HG02970 (cell line): ENCODE results near the gene NISCH.

Source experiments
- ATAC-seq: cut with Tn5 transposase; IDR thresholded peaks from one replicate; pipeline ENCODE4 v1.9.1; 2021; ENCODE audit warnings: mild to moderate bottlenecking, moderate library complexity, moderate number of reproducible peaks; ENCODE audit not compliant: unreplicated experiment, low FRiP score

NISCH gene

DNA sequence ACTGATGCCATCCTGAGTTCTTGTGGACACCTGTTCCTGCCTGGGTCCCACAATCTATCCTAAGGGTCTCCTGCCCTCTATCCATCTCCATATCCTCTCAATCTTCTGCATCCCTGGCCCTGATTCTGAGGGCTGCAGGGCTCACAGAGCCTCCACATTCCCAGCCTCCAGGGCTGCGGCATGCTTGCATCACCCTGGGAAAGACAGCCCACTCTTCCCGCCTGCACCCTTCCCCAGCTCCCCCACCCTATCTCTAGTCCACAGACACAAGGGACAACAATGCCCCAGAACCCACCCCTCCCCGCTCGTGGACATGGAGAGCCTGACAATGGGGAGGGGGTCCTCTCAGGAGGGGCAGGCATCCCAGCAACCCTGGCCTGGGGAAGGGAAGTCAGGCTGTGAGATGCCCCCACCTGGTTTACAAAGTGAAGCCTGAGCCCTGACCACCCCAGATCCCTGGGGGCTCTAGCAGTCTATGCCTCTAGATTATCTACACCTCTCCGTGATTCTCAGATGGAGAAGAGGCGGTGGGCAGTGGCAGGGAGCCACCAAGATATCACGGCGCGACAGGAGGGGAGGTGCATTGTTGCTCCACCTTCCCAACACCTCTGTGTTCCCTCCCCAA lies 20.8 kb upstream of the NISCH start:
- ATAC-seq, result no peak

DNA sequence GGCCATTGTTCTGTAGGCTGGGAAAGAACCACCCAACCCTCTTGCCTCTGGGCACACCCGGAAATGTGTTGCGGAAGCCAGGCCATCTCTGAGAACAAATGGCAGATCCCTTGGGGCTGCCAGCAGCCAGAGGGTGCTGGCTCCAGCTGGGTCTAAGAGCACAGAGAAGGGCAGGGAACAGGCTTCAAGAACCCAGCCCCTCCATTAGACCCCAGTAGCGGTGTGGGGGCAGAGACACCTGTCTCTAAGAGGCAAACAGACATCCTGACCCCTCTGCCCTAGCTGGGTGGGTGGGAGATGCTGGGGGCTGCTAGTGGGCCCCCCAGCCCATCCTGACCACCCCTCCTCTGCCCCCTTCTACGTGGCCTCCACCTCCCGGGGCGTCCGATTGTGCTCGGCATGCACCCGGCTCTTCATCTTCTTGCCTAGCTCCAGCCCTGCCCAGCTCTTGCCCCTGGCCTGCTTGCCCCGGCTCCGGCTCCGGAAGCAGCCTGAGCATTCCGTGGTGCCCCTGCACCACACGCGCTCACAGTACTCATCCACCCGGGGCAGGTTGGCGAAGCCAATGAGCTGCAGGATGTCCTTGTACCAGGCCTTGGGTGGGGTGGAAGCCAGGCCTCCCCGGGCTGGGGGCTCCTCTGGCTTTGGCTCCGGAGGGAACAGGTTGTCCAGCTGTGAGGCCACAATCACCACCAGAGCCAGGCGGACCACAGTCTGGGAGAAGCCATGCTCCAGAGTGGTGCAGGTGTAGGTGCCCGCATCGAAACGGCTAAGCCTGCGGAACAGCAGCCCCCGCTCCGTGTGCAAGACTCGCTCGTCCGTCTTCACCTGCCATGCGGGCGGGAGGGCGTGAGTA lies 19.9 kb upstream of the NISCH start:
- no peak for ATAC-seq

DNA sequence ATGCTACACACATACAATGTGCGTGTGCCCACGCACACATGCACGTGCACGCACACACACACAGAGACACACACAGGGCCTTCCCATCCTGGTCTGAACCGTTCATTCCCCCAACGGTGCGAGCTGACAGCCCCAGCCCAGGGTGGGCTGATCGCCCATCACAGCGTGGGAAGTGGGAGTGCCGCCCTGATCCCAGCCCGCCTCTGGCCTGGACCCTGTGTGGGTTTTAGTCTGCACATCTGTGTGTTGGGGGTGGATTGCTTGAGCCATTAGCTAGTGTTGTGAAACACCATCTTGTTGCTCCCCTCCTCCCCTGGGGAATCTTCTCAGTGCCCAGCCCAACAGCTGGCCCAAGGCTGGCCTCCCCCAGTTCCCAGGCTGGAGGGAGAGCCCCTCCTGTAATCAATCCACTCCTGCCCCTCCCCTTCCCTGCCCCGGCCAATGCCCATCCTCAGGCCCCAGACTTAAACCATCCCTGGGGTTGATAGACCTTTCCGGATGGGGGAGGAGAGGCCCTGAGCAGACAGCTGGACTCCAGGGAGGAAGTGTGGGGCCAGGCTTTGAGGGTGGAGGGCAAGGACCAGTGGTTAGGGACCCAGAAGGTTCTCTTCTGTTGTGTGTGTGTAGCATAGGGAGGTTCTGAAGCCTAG lies 18.8 kb upstream of the NISCH start:
- ATAC-seq, result no peak

DNA sequence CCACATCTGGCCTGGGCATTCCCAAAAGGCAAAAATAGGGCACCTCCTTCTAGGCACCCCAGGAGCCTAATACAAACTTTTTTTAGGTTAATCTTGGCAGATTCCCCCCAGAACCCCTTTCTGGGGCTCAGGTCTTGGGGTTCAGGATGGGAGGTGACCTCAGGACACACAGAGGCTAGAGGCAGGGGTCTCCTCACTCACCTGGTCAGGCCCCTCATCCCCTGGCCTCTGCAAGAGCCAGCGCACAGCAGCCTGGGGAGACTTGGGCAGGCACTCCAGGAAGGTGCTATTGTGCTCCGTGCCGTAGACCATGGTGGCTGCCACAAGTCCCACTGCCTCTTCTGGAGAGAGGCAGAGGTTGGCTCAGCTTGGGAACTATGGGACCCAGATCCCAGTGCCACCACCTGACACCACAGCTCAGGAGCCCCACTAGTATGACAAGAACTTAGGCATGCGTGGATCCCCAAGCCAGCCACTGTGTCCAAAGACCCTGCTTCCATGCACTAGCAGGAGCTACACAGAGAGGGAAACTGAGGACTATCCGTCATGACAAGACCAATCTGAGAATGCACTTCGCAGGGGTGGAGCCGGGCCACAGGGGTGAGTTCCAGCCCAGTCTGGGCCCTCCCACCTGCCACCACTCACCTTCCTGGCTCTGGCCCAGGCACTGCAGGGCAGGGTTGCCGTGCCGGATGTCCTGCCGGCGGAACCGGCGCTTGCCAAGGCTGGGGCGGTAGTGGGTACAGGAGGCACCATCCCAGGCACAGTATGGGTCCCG lies 17.9 kb upstream of the NISCH start:
- ATAC-seq, result no peak

DNA sequence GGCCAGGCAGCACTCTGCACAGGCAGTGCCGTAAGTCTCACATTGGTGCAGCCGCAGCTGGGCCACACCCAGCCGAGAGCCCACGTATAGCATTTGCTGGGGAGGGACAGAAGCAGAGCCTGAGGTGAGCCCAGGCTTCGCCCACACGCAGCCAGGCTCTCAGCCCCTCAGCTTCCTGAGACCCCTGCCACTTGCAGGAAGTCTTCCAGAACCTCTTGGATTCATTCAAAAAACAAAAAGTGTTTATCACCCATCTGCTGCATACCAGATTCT lies 17.4 kb upstream of the NISCH start:
- ATAC-seq, result no peak

DNA sequence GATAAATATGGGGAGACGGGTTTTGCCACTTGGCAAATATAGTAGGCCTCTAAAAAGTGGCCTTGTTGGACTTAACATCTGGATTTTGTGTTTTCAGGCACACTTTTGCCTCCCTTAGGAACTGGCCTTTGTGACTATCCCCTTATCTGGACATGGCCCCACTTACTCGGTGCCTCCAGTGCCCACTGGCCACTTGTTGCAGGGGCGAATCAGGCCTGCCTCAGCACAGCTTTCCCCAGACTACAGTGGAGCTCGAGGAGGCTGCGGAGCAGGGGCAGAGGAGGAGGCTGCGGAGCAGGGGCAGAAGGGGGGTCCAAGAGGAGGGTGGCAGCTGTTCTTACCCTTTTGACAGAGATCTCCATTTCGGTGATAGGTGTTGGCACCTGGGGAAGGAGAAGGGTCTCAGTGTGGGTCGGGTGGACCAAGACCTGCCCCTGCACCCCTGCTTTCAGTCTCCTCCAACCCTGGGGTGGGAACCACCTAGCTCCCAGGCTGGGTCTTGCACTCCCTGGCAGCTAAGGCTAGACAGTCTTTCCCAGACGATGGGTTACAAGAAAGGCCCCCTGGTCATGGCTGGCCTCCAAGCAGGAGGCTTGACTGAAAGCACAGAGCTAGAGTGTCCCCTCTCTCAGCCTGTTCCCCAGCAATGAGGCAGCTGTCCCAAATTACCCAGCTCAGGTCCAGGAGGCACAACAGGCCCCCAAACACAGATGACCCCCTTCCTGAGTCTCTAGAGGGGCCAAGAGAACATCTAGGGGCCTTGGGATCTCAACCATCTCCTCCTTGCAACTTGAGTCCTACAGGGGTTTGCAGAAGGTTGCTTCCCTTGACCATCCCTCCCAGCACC lies 16.6 kb upstream of the NISCH start:
- no peak for ATAC-seq

DNA sequence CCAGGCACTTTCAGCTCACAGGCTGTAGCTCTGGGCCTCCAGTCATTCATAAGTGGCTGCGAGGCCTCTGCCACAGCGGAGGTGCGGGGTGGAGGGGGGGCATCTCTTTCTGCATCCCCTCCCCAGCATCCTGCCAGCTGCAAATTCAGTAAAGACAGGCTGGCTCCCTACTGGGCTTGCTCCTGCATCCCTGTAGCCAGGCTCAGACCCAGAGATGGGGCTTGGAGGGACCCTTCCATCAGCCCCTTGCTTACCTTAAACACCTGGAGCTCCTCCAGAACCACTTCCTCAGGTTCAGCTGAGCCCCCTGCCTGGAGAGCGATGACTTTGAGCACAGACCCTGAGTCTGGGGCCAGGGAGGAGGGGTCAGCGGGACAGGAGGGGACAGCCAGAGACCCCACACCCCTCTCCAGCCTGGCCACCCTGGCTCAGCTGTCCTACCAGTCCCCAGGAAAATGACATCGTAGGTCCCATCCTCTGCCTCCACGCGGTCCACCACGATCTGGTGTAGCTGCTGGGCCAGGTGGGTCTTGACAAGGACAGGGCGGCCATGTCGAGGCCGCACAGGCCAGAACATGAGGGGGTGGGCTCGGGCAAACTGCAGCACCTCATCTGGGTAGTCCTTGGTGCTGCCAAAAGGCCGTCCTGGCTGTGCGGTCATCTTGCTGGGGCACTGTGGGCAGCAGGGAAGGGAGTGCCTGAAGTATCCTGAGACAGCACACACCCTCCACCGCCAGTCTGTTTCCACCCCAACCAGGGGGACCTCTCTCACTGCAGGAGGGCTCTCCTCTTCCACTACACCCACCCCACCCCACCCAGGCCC lies 15.8 kb upstream of the NISCH start:
- ATAC-seq, result no peak

DNA sequence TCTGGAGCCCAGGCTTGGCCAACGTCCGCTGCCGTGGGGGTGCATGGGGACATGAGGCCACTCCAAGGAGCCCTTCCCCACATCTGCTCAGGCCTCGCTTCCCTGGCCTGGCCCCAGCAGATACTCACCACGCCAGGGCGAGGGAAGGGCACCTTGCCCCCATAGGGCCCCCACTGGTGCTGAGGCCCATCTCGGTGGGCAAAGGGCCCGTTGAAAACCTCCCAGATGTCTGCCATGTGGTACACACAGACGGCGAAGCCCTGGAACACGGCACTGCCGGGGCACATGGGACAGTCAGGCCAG lies 15.2 kb upstream of the NISCH start:
- ATAC-seq, result no peak

DNA sequence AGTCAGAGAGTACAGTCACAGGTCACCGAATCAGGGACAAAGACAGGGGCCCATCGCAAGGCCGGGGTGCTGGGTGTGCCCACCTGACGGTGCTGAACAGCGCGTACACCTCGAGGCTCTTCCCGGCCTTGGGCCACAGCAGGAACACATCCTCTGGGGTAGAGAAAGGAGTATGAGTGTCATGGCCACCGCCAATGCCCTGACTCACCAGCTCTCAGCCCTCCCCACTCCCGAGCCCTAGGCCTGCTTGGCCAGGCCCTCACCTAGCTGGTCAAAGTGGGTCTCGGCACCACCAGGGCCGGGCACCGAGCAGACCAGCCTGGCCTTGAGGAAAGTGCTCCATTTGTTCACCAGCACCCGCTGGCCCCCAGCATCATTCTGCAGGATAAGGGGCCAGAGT lies 14.7 kb upstream of the NISCH start:
- no peak for ATAC-seq

DNA sequence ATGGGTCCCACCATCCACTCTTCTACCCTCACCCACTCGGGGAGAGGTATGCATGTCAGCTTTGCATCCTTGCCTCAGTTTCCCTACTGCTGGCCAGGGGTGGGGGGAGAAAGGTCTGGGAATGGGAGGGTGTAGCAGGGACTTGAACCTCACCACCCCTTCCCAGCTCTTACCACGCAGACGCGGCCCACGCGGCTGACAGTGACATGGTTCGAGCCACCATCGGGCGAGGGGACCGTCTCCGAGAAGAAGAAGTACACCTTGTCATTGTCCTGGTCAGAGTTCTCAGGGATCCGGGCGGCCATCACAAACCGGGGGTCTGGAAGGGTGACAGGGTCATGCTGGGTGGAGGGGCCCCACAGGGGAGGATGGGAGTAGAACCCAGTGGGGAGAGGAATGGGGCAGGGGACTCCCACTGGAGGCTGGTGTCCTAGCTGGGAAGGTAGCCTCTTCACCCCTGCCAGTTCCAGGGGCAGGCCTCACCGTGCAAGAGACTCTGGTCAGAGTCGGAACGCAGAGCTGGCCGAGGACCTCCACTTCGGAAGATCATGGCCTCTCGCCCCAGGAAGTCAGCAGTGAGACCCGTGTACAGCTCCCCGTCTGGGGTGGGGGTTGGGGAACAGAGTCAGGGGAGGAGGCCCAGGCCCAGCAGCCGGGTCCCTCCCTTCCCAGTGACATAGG lies 14.2 kb upstream of the NISCH start:
- ATAC-seq, result no peak

DNA sequence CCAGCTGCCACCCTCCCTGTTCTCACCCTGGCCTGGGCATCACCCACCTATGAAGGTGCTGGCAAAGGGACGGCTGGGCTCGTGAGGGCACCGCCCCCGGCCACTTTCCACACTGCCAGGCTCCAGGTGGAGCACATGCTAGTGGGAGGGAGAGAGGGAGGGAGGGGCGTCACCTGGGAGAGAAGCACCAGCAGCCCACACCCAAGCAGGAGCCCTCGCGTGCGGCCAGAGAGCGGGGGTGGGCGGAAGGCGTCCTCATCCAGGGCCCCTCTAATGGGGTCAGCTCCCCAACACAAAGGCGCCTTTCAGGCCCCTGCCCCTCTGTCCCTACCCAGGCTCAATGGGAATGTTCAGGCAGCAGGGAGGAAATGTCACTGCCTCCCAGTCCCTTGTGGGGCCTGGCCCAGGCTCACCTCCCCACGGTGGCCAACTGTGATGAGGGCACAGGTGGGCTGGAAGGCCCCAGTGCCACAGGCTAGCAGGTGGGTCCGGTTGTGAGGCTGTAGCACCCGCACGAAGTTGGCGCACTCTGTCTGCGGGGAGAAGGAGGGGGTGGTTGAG lies 13.6 kb upstream of the NISCH start:
- ATAC-seq, result no peak

DNA sequence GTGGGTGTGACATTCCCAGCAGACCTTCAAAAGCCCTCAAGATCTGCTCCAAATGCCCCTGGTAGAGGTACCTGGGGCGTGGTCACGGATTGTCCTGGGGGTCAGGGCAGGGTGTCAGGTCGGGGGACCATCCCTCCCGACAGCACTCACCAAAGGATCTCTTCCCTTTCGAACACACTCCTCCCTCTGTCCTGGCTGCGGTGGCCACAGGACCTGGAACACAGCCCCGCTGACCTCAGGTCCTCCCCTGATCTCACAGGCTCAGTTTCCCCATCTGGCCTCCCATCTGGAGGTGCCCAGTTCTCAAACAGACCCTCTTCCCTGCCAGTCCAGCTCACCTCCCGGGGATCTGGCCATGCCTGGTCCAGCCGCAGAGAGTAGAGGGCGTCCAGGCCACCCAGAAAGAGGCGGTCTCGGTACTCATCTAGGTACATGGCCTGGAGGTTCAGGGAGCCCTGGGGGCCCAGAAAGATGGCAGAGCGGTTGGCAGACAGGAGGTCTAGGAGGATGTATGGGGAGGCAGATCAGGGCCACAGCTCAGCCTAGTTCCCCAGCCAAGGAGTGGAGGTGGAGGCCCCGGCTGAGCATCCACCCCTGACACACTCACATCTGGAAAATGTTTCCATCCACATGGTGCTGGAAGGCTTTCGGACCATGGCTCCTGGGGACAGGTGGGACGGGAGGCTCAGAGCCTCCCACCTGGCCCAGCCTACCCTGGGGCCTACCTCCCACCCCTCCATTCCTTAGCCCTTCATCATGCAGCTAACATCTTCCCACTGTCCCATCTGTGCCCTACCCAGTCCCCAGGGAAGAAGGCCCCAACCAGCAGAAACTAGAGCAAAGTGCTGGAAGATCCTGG lies 12.8 kb upstream of the NISCH start:
- no peak for ATAC-seq

DNA sequence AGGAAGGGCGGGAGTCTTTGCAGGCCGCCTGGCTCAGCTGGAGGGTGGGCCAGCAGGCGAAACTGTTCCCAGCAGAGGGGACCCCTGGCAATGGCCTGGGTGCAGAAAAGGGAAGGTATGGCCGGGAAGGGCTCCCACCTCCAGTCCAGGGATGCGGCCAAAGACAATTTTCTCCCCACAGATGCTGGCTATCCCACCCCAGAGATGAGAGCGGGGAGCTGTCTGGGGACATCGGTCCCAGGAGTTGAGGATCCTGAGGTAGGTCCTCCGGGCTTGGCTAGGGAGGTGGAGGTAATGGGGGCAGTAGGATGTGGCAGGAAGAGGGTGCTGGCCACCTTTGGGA lies 12.2 kb upstream of the NISCH start:
- ATAC-seq, result no peak

DNA sequence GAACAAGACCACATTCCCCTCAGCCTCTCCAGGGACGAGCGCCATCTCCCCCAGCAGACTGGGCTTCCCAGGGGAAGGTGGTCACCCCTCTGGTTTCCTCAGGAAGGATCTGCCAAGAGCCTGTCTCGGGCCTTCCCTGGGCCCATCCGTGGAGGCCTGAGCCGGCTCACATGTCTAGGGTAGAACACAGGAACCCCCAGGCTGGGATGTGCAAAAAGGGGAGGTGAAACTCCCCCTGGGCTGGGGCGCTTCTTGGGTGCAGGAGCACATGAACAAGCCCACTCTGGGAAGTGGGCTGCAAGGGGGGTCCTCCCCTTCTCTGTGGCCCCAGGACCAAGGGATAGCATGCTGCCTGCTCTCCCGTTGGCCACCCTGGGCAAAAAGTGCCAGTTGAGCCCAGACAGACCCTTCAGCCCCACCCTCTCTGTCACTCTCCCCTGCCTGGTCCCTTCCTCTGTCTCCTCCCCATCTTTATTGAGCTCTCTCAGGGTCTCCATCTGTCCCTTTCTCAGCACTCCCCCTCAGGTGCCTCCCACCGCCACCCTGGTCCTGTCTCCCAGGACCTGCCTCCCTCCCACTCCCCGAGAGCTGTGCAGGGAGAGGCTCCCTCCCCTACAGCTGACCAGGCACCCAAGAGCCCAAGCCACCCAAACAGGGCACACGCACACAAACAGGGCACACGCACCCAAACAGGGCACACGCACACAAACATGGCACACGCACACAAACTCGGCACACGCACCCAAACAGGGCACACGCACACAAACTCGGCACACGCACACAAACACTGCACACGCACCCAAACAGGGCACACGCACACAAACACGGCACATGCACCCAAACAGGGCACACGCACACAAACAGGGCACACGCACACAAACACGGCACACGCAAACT lies 11.4 kb upstream of the NISCH start:
- ATAC-seq, result no peak

DNA sequence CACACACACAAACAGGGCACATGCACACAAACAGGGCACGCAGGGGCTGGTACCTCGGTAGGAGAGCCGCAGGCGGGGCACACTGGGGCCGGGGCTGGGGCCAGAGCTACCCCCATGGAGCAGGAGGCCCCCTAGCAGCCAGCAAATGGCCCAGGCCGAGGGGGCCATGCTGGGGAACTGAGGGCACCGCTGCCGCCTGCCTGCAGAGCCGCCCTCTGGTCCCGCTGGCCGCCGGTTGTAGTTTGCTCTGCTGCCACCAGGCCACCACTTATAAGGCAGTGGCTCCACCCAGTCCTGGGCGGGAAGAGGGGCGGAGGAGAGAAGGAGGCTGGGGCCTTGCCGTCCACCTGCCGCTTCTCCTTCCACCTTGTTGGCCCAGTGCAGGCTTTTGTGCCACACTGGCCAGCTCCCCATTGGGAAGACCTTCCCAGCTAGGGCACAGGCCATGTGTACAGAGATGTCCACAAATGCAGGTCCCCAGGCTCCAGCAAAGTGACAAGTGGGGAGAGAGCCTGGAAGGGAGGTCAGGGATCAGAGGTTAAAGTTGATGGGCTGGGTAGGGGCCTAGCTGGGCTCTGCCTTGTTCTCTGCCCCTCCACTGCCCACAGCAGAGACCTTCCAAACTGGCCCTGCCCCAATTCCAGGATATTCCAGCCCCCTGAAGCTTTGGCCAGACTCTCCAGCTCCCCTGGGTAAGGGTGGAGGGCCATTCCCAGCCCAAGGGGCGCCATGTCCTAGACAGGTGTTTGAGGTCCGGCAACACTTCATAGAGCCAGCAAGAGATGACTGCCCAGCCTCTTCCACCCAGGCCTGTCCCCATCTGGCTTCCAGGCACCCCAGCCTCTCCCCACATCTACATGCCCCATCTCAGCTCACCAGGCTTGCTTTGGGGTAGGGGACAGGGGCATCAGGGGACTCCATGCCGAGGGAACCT lies 10.3 kb upstream of the NISCH start, which contains the start of gene SEMA3G:
Gene SEMA3G (minus strand): TSS at position 244 of the 934 bp plus-strand sequence. CDS start 76 bp downstream, at position 168.
- ATAC-seq, result no peak

DNA sequence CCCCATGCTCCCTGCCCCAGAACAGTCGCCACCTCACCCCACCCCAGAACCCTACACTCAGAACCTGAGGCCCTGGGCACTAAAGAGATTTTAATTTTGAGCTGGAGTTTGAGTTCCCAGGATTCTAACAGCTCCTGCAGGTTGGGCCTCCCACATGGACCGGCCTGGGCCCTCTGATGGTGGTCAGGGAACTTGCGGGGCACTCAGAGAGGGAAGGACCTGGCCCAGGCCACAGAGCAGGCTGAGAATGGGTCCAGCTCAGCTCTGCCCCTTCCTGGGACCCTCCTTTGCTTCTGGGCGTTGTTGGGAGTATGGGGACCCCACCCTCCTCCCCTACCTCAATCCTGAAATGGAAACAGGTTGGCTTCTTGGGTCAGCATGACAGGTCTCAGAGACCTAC lies 9.4 kb upstream of the NISCH start:
- no peak for ATAC-seq
